ENCODE data around the gene PRDX1.

PRDX1 gene

GRCh38 chr1:45543581-45544417 is 22.1 kb upstream of the PRDX1 start:
- TF ChIP-seq CTCF (IDR thresholded peaks at IDR 0.05; ENCODE audit: low read depth, low read length): no peak
- Histone ChIP-seq H3K27ac (no peak overlapping the region), H3K27me3 (ENCODE audit: insufficient read depth, low read depth, severe bottlenecking) (no peaks in the 10 kb centered on the region), H3K36me3 (no peaks in the 10 kb centered on the region), H3K4me3 (ENCODE audit: low read depth, low read length) (no peak overlapping the region), H3K9me3 (ENCODE audit: severe bottlenecking) (no peaks in the 10 kb centered on the region)
- DNase-seq: no peak

GRCh38 chr1:45542591-45542990 is 20.9 kb upstream of the PRDX1 start:
- no peak overlapping the region for H3K4me3 ChIP-seq (ENCODE audit: low read depth, low read length)
- no peaks in the 10 kb centered on the region for H3K27me3 ChIP-seq (ENCODE audit: insufficient read depth, low read depth, severe bottlenecking)
- TF ChIP-seq CTCF (IDR thresholded peaks at IDR 0.05; ENCODE audit: low read depth, low read length): no peak
- H3K9me3 ChIP-seq (ENCODE audit: severe bottlenecking): no peaks in the 10 kb centered on the region
- no peaks in the 10 kb centered on the region for H3K36me3 ChIP-seq
- DNase-seq: no peak
- no peak overlapping the region for H3K27ac ChIP-seq

GRCh38 chr1:45541193-45541592 is 19.5 kb upstream of the PRDX1 start:
- no peaks in the 10 kb centered on the region for H3K27me3 ChIP-seq (ENCODE audit: insufficient read depth, low read depth, severe bottlenecking)
- no peak overlapping the region for H3K27ac ChIP-seq
- DNase-seq: no peak
- no peak overlapping the region for H3K4me3 ChIP-seq (ENCODE audit: low read depth, low read length)
- TF ChIP-seq CTCF (IDR thresholded peaks at IDR 0.05; ENCODE audit: low read depth, low read length): no peak
- H3K9me3 ChIP-seq (ENCODE audit: severe bottlenecking): no peaks in the 10 kb centered on the region
- no peaks in the 10 kb centered on the region for H3K36me3 ChIP-seq

GRCh38 chr1:45536886-45537285 is 15.2 kb upstream of the PRDX1 start:
- DNase-seq: no peak
- no peak for TF ChIP-seq CTCF (IDR thresholded peaks at IDR 0.05; ENCODE audit: low read depth, low read length)
- Histone ChIP-seq H3K27ac (no peak overlapping the region), H3K27me3 (ENCODE audit: insufficient read depth, low read depth, severe bottlenecking) (no peaks in the 10 kb centered on the region), H3K36me3 (no peaks in the 10 kb centered on the region), H3K9me3 (ENCODE audit: severe bottlenecking) (no peaks in the 10 kb centered on the region), H3K4me3 (ENCODE audit: low read depth, low read length) (no peak overlapping the region)

GRCh38 chr1:45535988-45536766 is 14.5 kb upstream of the PRDX1 start:
- H3K9me3 ChIP-seq (ENCODE audit: severe bottlenecking): no peaks in the 10 kb centered on the region
- TF ChIP-seq CTCF (IDR thresholded peaks at IDR 0.05; ENCODE audit: low read depth, low read length): no peak
- no peak for DNase-seq
- H3K4me3 ChIP-seq (ENCODE audit: low read depth, low read length): no peak overlapping the region
- H3K27me3 ChIP-seq (ENCODE audit: insufficient read depth, low read depth, severe bottlenecking): no peaks in the 10 kb centered on the region
- no peak overlapping the region for H3K27ac ChIP-seq
- H3K36me3 ChIP-seq: no peaks in the 10 kb centered on the region
